ENCODE measurements around the gene MORN1. TPM values are rescaled to one million over a fixed set of nuclear protein-coding genes. Genes with fewer than 3 reads are reported as not detected.

The MORN1 gene
- total and polyA plus RNA-seq, 2 donors = 5.7 to 6.4 TPM

- H3K4me3 ChIP-seq (ENCODE audit: low read length in 2 of 2) = no peak overlapping the region
- WGBS = 91% methylated on average over 10 of the region's 10 CpGs
- no peak overlapping the region for H3K27ac ChIP-seq (ENCODE audit: low read depth in 1 of 2, low read length in 1 of 2)
- H3K4me1 ChIP-seq (ENCODE audit: control insufficient read depth in 2 of 2, insufficient read depth in 2 of 2, low read length in 2 of 2) = no peaks in the 10 kb centered on the region
- no peak for DNase-seq (ENCODE audit: low read depth in 6 of 9, low spot score in 9 of 9)
- no peaks in the 10 kb centered on the region for H3K36me3 ChIP-seq (ENCODE audit: control insufficient read depth in 2 of 2, insufficient read depth in 2 of 2, low read length in 1 of 2)
- H3K27me3 ChIP-seq (ENCODE audit: control insufficient read depth in 2 of 2, insufficient read depth in 1 of 2, low read length in 1 of 2) = peaks cover 0 to 14% of the 10 kb centered on the region in 2 donors
- peaks cover 2 to 20% of the 10 kb centered on the region in 2 donors for H3K9me3 ChIP-seq (ENCODE audit: control insufficient read depth in 2 of 2, insufficient read depth in 1 of 2, low read length in 1 of 2)
Observed at GRCh38 chr1:2427976-2428375, 36.6 kb upstream of the MORN1 start.

- no peak for DNase-seq (ENCODE audit: low read depth in 6 of 9, low spot score in 9 of 9)
- Histone ChIP-seq H3K27me3 (ENCODE audit: control insufficient read depth in 2 of 2, insufficient read depth in 1 of 2, low read length in 1 of 2) (peaks cover 0 to 5% of the 10 kb centered on the region in 2 donors), H3K27ac (ENCODE audit: low read depth in 1 of 2, low read length in 1 of 2) (no peak overlapping the region), H3K9me3 (ENCODE audit: control insufficient read depth in 2 of 2, insufficient read depth in 1 of 2, low read length in 1 of 2) (peaks cover 2 to 20% of the 10 kb centered on the region in 2 donors), H3K36me3 (ENCODE audit: control insufficient read depth in 2 of 2, insufficient read depth in 2 of 2, low read length in 1 of 2) (no peaks in the 10 kb centered on the region), H3K4me1 (ENCODE audit: control insufficient read depth in 2 of 2, insufficient read depth in 2 of 2, low read length in 2 of 2) (no peaks in the 10 kb centered on the region), H3K4me3 (ENCODE audit: low read length in 2 of 2) (no peak overlapping the region)
- 91% methylated on average over 18 of the region's 18 CpGs for WGBS
Observed at GRCh38 chr1:2427051-2427450, 35.7 kb upstream of the MORN1 start.

GRCh38 chr1:2426540-2426939 is 35.2 kb upstream of the MORN1 start:
- Histone ChIP-seq H3K36me3 (ENCODE audit: control insufficient read depth in 2 of 2, insufficient read depth in 2 of 2, low read length in 1 of 2) (no peaks in the 10 kb centered on the region), H3K27me3 (ENCODE audit: control insufficient read depth in 2 of 2, insufficient read depth in 1 of 2, low read length in 1 of 2) (peaks cover 0 to 4% of the 10 kb centered on the region in 2 donors), H3K27ac (ENCODE audit: low read depth in 1 of 2, low read length in 1 of 2) (no peak overlapping the region), H3K4me3 (ENCODE audit: low read length in 2 of 2) (no peak overlapping the region), H3K9me3 (ENCODE audit: control insufficient read depth in 2 of 2, insufficient read depth in 1 of 2, low read length in 1 of 2) (peaks cover 2 to 20% of the 10 kb centered on the region in 2 donors), H3K4me1 (ENCODE audit: control insufficient read depth in 2 of 2, insufficient read depth in 2 of 2, low read length in 2 of 2) (no peaks in the 10 kb centered on the region)
- 83% methylated on average over 18 of the region's 18 CpGs for WGBS
- DNase-seq (ENCODE audit: low read depth in 6 of 9, low spot score in 9 of 9) = no peak

GRCh38 chr1:2425892-2426291 is 34.5 kb upstream of the MORN1 start:
- WGBS = 97% methylated on average over 11 of the region's 11 CpGs
- no peaks in the 10 kb centered on the region for H3K4me1 ChIP-seq (ENCODE audit: control insufficient read depth in 2 of 2, insufficient read depth in 2 of 2, low read length in 2 of 2)
- H3K4me3 ChIP-seq (ENCODE audit: low read length in 2 of 2) = no peak overlapping the region
- H3K27ac ChIP-seq (ENCODE audit: low read depth in 1 of 2, low read length in 1 of 2) = no peak overlapping the region
- peaks cover 2 to 20% of the 10 kb centered on the region in 2 donors for H3K9me3 ChIP-seq (ENCODE audit: control insufficient read depth in 2 of 2, insufficient read depth in 1 of 2, low read length in 1 of 2)
- H3K27me3 ChIP-seq (ENCODE audit: control insufficient read depth in 2 of 2, insufficient read depth in 1 of 2, low read length in 1 of 2) = peaks cover 0 to 4% of the 10 kb centered on the region in 2 donors
- DNase-seq (ENCODE audit: low read depth in 6 of 9, low spot score in 9 of 9) = no peak
- H3K36me3 ChIP-seq (ENCODE audit: control insufficient read depth in 2 of 2, insufficient read depth in 2 of 2, low read length in 1 of 2) = no peaks in the 10 kb centered on the region

GRCh38 chr1:2422523-2422922 is 31.2 kb upstream of the MORN1 start:
- H3K4me3 ChIP-seq (ENCODE audit: low read length in 2 of 2) = no peak overlapping the region
- no peaks in the 10 kb centered on the region for H3K36me3 ChIP-seq (ENCODE audit: control insufficient read depth in 2 of 2, insufficient read depth in 2 of 2, low read length in 1 of 2)
- H3K27me3 ChIP-seq (ENCODE audit: control insufficient read depth in 2 of 2, insufficient read depth in 1 of 2, low read length in 1 of 2) = peaks cover 0 to 16% of the 10 kb centered on the region in 2 donors
- H3K9me3 ChIP-seq (ENCODE audit: control insufficient read depth in 2 of 2, insufficient read depth in 1 of 2, low read length in 1 of 2) = peaks cover 0 to 9% of the 10 kb centered on the region in 2 donors
- H3K4me1 ChIP-seq (ENCODE audit: control insufficient read depth in 2 of 2, insufficient read depth in 2 of 2, low read length in 2 of 2) = no peaks in the 10 kb centered on the region
- H3K27ac ChIP-seq (ENCODE audit: low read depth in 1 of 2, low read length in 1 of 2) = no peak overlapping the region
- 96% methylated on average over 4 of the region's 4 CpGs for WGBS
- DNase-seq (ENCODE audit: low read depth in 6 of 9, low spot score in 9 of 9) = no peak

- no peak overlapping the region for H3K4me3 ChIP-seq (ENCODE audit: low read length in 2 of 2)
- WGBS = 92% methylated on average over 16 of the region's 16 CpGs
- no peak for DNase-seq (ENCODE audit: low read depth in 6 of 9, low spot score in 9 of 9)
- H3K36me3 ChIP-seq (ENCODE audit: control insufficient read depth in 2 of 2, insufficient read depth in 2 of 2, low read length in 1 of 2) = no peaks in the 10 kb centered on the region
- peaks cover 0 to 13% of the 10 kb centered on the region in 2 donors for H3K27me3 ChIP-seq (ENCODE audit: control insufficient read depth in 2 of 2, insufficient read depth in 1 of 2, low read length in 1 of 2)
- H3K27ac ChIP-seq (ENCODE audit: low read depth in 1 of 2, low read length in 1 of 2) = no peak overlapping the region
- peaks cover 16 to 26% of the 10 kb centered on the region in 2 donors for H3K4me1 ChIP-seq (ENCODE audit: control insufficient read depth in 2 of 2, insufficient read depth in 2 of 2, low read length in 2 of 2)
- H3K9me3 ChIP-seq (ENCODE audit: control insufficient read depth in 2 of 2, insufficient read depth in 1 of 2, low read length in 1 of 2) = peaks cover 0 to 9% of the 10 kb centered on the region in 2 donors
Observed at GRCh38 chr1:2419416-2419815, 28.1 kb upstream of the MORN1 start.

GRCh38 chr1:2418791-2419320 is 27.5 kb upstream of the MORN1 start:
- no peak overlapping the region for H3K4me3 ChIP-seq (ENCODE audit: low read length in 2 of 2)
- peaks cover 0 to 8% of the 10 kb centered on the region in 2 donors for H3K9me3 ChIP-seq (ENCODE audit: control insufficient read depth in 2 of 2, insufficient read depth in 1 of 2, low read length in 1 of 2)
- H3K27ac ChIP-seq (ENCODE audit: low read depth in 1 of 2, low read length in 1 of 2) = no peak overlapping the region
- peaks cover 20 to 31% of the 10 kb centered on the region in 2 donors for H3K4me1 ChIP-seq (ENCODE audit: control insufficient read depth in 2 of 2, insufficient read depth in 2 of 2, low read length in 2 of 2)
- WGBS = 87% methylated on average over 16 of the region's 16 CpGs
- no peak for DNase-seq (ENCODE audit: low read depth in 6 of 9, low spot score in 9 of 9)
- peaks cover 0 to 13% of the 10 kb centered on the region in 2 donors for H3K27me3 ChIP-seq (ENCODE audit: control insufficient read depth in 2 of 2, insufficient read depth in 1 of 2, low read length in 1 of 2)
- no peaks in the 10 kb centered on the region for H3K36me3 ChIP-seq (ENCODE audit: control insufficient read depth in 2 of 2, insufficient read depth in 2 of 2, low read length in 1 of 2)

GRCh38 chr1:2417833-2418225 is 26.5 kb upstream of the MORN1 start:
- H3K4me1 ChIP-seq (ENCODE audit: control insufficient read depth in 2 of 2, insufficient read depth in 2 of 2, low read length in 2 of 2) = peaks cover 27 to 41% of the 10 kb centered on the region in 2 donors
- H3K9me3 ChIP-seq (ENCODE audit: control insufficient read depth in 2 of 2, insufficient read depth in 1 of 2, low read length in 1 of 2) = no peaks in the 10 kb centered on the region
- H3K4me3 ChIP-seq (ENCODE audit: low read length in 2 of 2) = no peak overlapping the region
- H3K27me3 ChIP-seq (ENCODE audit: control insufficient read depth in 2 of 2, insufficient read depth in 1 of 2, low read length in 1 of 2) = peaks cover 0 to 13% of the 10 kb centered on the region in 2 donors
- H3K27ac ChIP-seq (ENCODE audit: low read depth in 1 of 2, low read length in 1 of 2) = no peak overlapping the region
- no peak for DNase-seq (ENCODE audit: low read depth in 6 of 9, low spot score in 9 of 9)
- H3K36me3 ChIP-seq (ENCODE audit: control insufficient read depth in 2 of 2, insufficient read depth in 2 of 2, low read length in 1 of 2) = no peaks in the 10 kb centered on the region
- WGBS = 95% methylated on average over 14 of the region's 14 CpGs

- Histone ChIP-seq H3K4me1 (ENCODE audit: control insufficient read depth in 2 of 2, insufficient read depth in 2 of 2, low read length in 2 of 2) (peaks cover 27 to 41% of the 10 kb centered on the region in 2 donors), H3K9me3 (ENCODE audit: control insufficient read depth in 2 of 2, insufficient read depth in 1 of 2, low read length in 1 of 2) (no peaks in the 10 kb centered on the region), H3K36me3 (ENCODE audit: control insufficient read depth in 2 of 2, insufficient read depth in 2 of 2, low read length in 1 of 2) (no peaks in the 10 kb centered on the region), H3K27ac (ENCODE audit: low read depth in 1 of 2, low read length in 1 of 2) (no peak overlapping the region), H3K27me3 (ENCODE audit: control insufficient read depth in 2 of 2, insufficient read depth in 1 of 2, low read length in 1 of 2) (peaks cover 0 to 13% of the 10 kb centered on the region in 2 donors), H3K4me3 (ENCODE audit: low read length in 2 of 2) (no peak overlapping the region)
- whole genome bisulfite sequencing = 94% methylated on average over 13 of the region's 13 CpGs
- no peak for DNase-seq (ENCODE audit: low read depth in 6 of 9, low spot score in 9 of 9)
Observed at GRCh38 chr1:2417083-2417832, 25.9 kb upstream of the MORN1 start.
